Right cardiac atrium (tissue), 5 donors: ENCODE measurements around the gene RBM28. TPM values are rescaled to one million over a fixed set of nuclear protein-coding genes. Genes with fewer than 3 reads are reported as not detected.
A peak's percentile ranks its signal among the peaks of the same experiment; 100 is the strongest.

ENCODE experiments used
- ATAC-seq, 2 donors: fragments of 200-7000 bp; cut with Tn5 transposase; one replicate each; pipeline versions ENCODE4 v1.8.0 to v1.9.1; 2020; ENCODE audit warnings: moderate library complexity in 2 of 2, mild to moderate bottlenecking in 1 of 2
- DNase-seq, 3 donors: peaks; one replicate each; pipeline ENCODE4 v3.0.0-alpha.2; 2020
- H3K27ac ChIP-seq: one replicate; pipeline ENCODE4 v1.5.1; 2013; ENCODE audit warnings: mild to moderate bottlenecking, low read length, control low read depth, moderate library complexity
- H3K27me3 ChIP-seq: one replicate; pipeline ENCODE4 v1.6.1; 2013; ENCODE audit not compliant: control insufficient read depth, insufficient read depth
- H3K4me1 ChIP-seq: one replicate; pipeline ENCODE4 v1.6.1; 2013; ENCODE audit warnings: low read length; ENCODE audit not compliant: control insufficient read depth, insufficient read depth
- H3K4me3 ChIP-seq: one replicate; pipeline ENCODE4 v1.5.1; 2013; ENCODE audit warnings: low read length, control low read depth
- H3K9me3 ChIP-seq: one replicate; pipeline ENCODE4 v1.6.1; 2013; ENCODE audit warnings: low read length; ENCODE audit not compliant: control insufficient read depth
- WGBS: extraction: QIAGEN DNeasy Blood & Tissue Kit; methylation state at CpG from one replicate; pipeline ENCODE4 v1.1.7; 2013; 5-methylcytosine and 5-hydroxymethylcytosine counted together
- intact Hi-C, 4 donors: fragments of 100-400 bp; cut with DNase I; formaldehyde crosslinking; loops; one replicate each; pipeline versions ENCODE4 v1.11.0 to v1.14.0; 2022 to 2023
- polyA plus RNA-seq: library from polyadenylated mRNA; stranded (reverse); fragments of 200-250 nt; gene quantifications from one replicate; pipeline ENCODE4 v1.2.3, GENCODE V29; 2013
- total RNA-seq, 4 donors: library from RNA; stranded (reverse); fragmentation: NEBNext Ultra II Directional; extraction: Animal tissue kit (Norgen Biotek cat#: 25700); gene quantifications; one replicate each; pipeline ENCODE4 v1.2.1, GENCODE V29; 2021
- donor health status: healthy with polysubstance abuse.
- donor health status: DM: no; HTN: yes; CAD: no.
- donor health status: DM: no; HTN: no; CAD: no.
- donor health status: DM: no; HTN: yes; CAD: no; lungs with severe emphysema.
- donor health status: DM: yes; HTN: yes; CAD: no.

The RBM28 gene
- total and polyA plus RNA-seq, 5 donors = 21.6 to 34.8 (median 30.8) TPM

- Histone ChIP-seq H3K27ac (no peak overlapping the region), H3K4me3 (no peak overlapping the region), H3K9me3 (no peaks in the 10 kb centered on the region), H3K27me3 (no peaks in the 10 kb centered on the region), H3K4me1 (no peaks in the 10 kb centered on the region)
- no peak for DNase-seq
- no peak for ATAC-seq
- 60% methylated on average over 6 of the region's 6 CpGs for WGBS
- intact Hi-C loops = no loop called here
These were observed 13.5 kb upstream of the RBM28 start for GRCh38 chr7:128357217-128357613.

GRCh38 chr7:128356546-128357216 is 13.0 kb upstream of the RBM28 start:
- H3K4me1 ChIP-seq = no peaks in the 10 kb centered on the region
- no peak overlapping the region for H3K4me3 ChIP-seq
- H3K27me3 ChIP-seq = no peaks in the 10 kb centered on the region
- ATAC-seq = no peak
- DNase-seq = no peak
- intact Hi-C loops = no loop called here
- 85% methylated on average over 2 of the region's 2 CpGs for WGBS
- H3K9me3 ChIP-seq = no peaks in the 10 kb centered on the region
- H3K27ac ChIP-seq = no peak overlapping the region

DNA sequence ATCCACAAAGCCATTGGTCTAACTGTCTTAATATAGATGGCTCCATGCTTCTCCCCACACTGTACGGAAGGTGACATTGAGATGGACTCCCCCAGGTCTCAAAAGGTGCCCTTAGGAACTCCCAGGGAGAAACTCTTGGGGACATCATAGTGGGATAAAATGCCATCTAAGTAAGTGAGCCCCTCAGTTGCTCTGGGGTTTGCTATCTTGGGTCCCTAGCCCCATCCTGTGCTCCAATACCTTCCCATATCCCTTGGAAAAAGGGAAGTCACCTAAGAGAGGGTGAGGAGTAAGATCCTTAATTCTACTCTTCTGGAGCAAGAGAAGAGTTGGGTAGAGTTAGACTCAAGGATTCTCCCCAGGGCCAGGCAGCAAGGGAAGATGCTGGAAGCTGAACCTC is 9.9 kb upstream of the RBM28 start:
- H3K4me1 ChIP-seq = no peaks in the 10 kb centered on the region
- intact Hi-C loops = loop anchor here in 2 of 4 donors (5.0 kb wide), 1 partner anchor 34 kb away; no protein-coding TSS in a partner anchor
- DNase-seq (no peak), ATAC-seq (no peak)
- WGBS = 98% methylated on average over 1 of the region's 1 CpG
- H3K27me3 ChIP-seq = no peaks in the 10 kb centered on the region
- no peaks in the 10 kb centered on the region for H3K9me3 ChIP-seq
- no peak overlapping the region for H3K27ac ChIP-seq
- H3K4me3 ChIP-seq = no peak overlapping the region

DNA sequence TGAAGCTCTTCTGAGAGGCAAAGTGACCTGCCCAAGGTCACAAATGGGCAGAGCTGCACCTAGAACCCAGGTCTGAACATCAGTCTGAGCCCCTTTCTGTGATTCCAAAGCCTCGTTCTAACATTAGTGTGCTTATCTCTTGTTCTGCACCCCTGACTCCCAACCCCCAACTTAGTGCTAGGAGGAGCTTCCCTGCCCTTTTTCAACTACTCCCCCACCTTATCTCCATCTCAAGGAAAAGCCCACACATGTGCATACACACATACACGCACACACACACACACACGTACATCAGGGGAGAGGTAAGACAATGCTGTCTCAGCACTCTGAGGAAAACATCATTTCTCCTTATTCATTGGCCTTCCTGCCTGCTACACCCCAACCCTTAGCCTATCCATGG is 9.5 kb upstream of the RBM28 start:
- H3K9me3 ChIP-seq = no peaks in the 10 kb centered on the region
- 77% methylated on average over 3 of the region's 3 CpGs for WGBS
- H3K4me1 ChIP-seq = no peaks in the 10 kb centered on the region
- H3K4me3 ChIP-seq = no peak overlapping the region
- no peak for ATAC-seq
- DNase-seq = no peak
- no peak overlapping the region for H3K27ac ChIP-seq
- intact Hi-C loops = loop anchor here in 2 of 4 donors (5.0 kb wide), 1 partner anchor 34 kb away; no protein-coding TSS in a partner anchor
- H3K27me3 ChIP-seq = no peaks in the 10 kb centered on the region

DNA sequence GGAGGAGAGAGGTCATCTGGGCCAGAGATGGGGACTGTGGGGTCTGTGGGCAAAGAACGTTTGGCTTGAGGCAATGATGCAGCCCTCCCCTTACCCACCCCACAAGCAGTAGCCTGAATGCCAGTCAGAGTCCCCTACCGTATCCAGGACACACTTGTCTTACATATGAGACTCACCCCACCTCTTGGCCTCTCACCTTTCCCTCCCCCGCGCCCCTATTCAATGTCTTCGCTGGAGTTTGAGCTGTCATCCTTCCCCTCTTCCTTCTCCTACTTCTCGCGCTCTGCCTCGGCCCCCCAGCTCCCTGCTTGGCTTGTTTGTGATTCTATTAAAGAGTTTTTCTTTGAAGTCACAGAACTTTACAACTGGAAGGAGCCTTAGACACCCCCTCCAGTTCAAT is 8.9 kb upstream of the RBM28 start:
- ATAC-seq (no peak), DNase-seq (no peak)
- Histone ChIP-seq H3K27me3 (no peaks in the 10 kb centered on the region), H3K4me3 (no peak overlapping the region), H3K9me3 (no peaks in the 10 kb centered on the region), H3K4me1 (no peaks in the 10 kb centered on the region), H3K27ac (no peak overlapping the region)
- intact Hi-C loops = loop anchor here in 2 of 4 donors (5.0 kb wide), 1 partner anchor 35 kb away; no protein-coding TSS in a partner anchor
- WGBS = 64% methylated on average over 8 of the region's 8 CpGs

- intact Hi-C loops = loop anchor here in 2 of 4 donors (5.0 kb wide), 1 partner anchor 35 kb away; no protein-coding TSS in a partner anchor
- Histone ChIP-seq H3K4me1 (no peaks in the 10 kb centered on the region), H3K4me3 (peak overlapping the region; percentile 33), H3K9me3 (no peaks in the 10 kb centered on the region), H3K27me3 (no peaks in the 10 kb centered on the region), H3K27ac (no peak overlapping the region)
- ATAC-seq (peak; percentile 57 to 58), DNase-seq (peak; percentile 63 to 81 (median 76))
- WGBS = 7% methylated on average over 34 of the region's 34 CpGs
These were observed 8.4 kb upstream of the RBM28 start for GRCh38 chr7:128352153-128352537.

DNA sequence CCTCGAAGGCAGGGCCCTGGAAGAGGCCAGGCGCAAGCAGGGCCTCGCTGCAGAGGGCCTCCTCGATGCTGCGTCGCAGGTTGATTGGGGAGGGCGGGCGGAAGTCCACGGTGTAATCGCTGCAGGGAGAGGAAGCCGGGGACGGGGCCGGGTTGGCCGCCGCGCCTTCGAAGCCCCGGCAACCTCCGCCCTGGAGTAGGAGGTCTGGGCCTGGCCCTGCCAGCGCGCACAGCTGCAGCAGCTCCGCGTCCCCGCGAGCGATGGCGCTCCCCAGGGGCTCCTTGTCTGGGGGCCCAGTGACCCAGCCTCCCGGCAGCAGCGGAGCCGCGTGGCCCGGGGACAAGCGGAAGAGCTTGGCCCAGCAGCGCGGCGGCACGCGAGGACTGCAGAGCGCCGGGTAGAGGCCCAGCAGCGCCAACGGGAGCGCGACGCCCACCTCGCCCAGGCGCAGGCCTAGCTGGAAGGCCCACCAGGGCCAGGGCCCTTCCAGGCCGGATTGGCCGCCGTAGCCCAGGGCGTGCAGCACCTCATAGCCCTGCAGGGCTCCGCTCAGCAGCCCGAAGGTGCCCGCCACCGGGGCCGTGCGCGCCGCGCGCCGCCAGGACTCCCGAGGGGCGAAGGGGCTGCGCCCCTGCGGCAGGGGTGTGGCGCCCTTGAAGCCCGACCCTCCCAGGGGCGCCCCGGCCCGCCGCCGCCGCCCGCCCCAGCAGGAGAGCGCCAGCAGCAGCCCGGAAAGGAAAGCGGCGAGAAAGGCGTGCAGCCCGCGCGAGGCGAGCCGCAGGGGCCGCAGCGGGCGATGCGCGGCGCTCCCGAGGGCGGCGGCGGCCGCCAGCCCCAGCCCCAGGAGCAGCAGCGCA is 7.8 kb upstream of the RBM28 start:
- H3K4me1 ChIP-seq = no peaks in the 10 kb centered on the region
- peak overlapping the region; percentile 33 for H3K4me3 ChIP-seq

GRCh38 chr7:128350708-128351295 is 7.1 kb upstream of the RBM28 start:
- 58% methylated on average over 35 of the region's 35 CpGs for WGBS
- DNase-seq (no peak), ATAC-seq (peak in 1 of 2 donors; percentile 22)
- Histone ChIP-seq H3K27ac (no peak overlapping the region), H3K4me3 (no peak overlapping the region), H3K9me3 (no peaks in the 10 kb centered on the region), H3K27me3 (no peaks in the 10 kb centered on the region), H3K4me1 (no peaks in the 10 kb centered on the region)
- intact Hi-C loops = loop anchor here in 2 of 4 donors (5.0 kb wide), 1 partner anchor 36 kb away; no protein-coding TSS in a partner anchor

More for the DNA sequence above, 7.8 kb upstream of the RBM28 start:
- no peaks in the 10 kb centered on the region for H3K9me3 ChIP-seq
- H3K27ac ChIP-seq = no peak overlapping the region
- 8% methylated on average over 97 of the region's 97 CpGs for WGBS
- intact Hi-C loops = loop anchor here in 2 of 4 donors (5.0 kb wide), 1 partner anchor 36 kb away; no protein-coding TSS in a partner anchor
- DNase-seq (peak in 2 of 3 donors; percentile 57 to 65), ATAC-seq (peak; percentile 12)
- no peaks in the 10 kb centered on the region for H3K27me3 ChIP-seq

GRCh38 chr7:128349466-128349825 is 5.7 kb upstream of the RBM28 start:
- Histone ChIP-seq H3K27me3 (no peaks in the 10 kb centered on the region), H3K4me1 (no peaks in the 10 kb centered on the region), H3K4me3 (no peak overlapping the region), H3K27ac (no peak overlapping the region), H3K9me3 (no peaks in the 10 kb centered on the region)
- DNase-seq (no peak), ATAC-seq (no peak)
- WGBS = 38% methylated on average over 4 of the region's 4 CpGs
- intact Hi-C loops = loop anchor here in 2 of 4 donors (5.0 kb wide), 1 partner anchor 38 kb away; no protein-coding TSS in a partner anchor

- WGBS = 3% methylated on average over 2 of the region's 2 CpGs
- DNase-seq (peak; percentile 60 to 79 (median 73)), ATAC-seq (peak; percentile 36 to 43)
- Histone ChIP-seq H3K4me3 (no peak overlapping the region), H3K27ac (no peak overlapping the region), H3K9me3 (no peaks in the 10 kb centered on the region), H3K4me1 (peaks cover 1% of the 10 kb centered on the region), H3K27me3 (no peaks in the 10 kb centered on the region)
- intact Hi-C loops = loop anchor here in 2 of 4 donors (5.0 kb wide), 1 partner anchor 40 kb away; no protein-coding TSS in a partner anchor
These were observed 4.0 kb upstream of the RBM28 start for GRCh38 chr7:128347647-128348097.
